ENCODE results near the gene SPPL2C. TPM values are rescaled to one million over a fixed set of nuclear protein-coding genes. Genes with fewer than 3 reads are reported as not detected.
A peak's percentile ranks its signal among the peaks of the same experiment; 100 is the strongest.

The SPPL2C gene
- total RNA-seq, 1 experiment from 2014 or later, result not detected

DNA sequence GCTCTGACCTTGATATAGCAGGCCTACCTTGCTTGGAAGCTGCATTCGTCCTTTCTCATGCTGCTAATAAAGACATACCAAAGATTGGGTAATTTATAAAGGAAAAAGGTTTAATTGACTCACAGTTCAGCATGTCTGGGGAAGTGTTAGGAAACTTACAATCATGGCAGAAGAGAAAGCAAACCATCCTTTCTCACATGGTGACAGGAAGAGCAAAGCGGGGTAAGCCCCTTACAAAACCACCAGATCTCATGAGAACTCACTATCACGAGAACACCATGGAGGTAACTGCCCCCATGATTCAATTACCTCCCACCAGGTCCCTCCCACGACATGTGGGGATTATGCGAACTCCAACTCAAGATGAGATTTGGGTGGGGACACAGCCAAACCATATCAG, 43.7 kb downstream of the SPPL2C start:
- no peaks in the 10 kb centered on the region for H3K4me1 Mint-ChIP-seq (ENCODE audit: insufficient read depth, unreplicated experiment)
- POLR2A ChIA-PET, result interaction anchor here (0.5 to 1.0 kb wide), 2 partner anchors 10 to 26 kb away, joined by 3 to 4 read pairs; no protein-coding TSS in a partner anchor
- no peaks in the 10 kb centered on the region for H3K36me3 Mint-ChIP-seq (ENCODE audit: insufficient read depth, unreplicated experiment)
- TF ChIP-seq, protein P1, sequence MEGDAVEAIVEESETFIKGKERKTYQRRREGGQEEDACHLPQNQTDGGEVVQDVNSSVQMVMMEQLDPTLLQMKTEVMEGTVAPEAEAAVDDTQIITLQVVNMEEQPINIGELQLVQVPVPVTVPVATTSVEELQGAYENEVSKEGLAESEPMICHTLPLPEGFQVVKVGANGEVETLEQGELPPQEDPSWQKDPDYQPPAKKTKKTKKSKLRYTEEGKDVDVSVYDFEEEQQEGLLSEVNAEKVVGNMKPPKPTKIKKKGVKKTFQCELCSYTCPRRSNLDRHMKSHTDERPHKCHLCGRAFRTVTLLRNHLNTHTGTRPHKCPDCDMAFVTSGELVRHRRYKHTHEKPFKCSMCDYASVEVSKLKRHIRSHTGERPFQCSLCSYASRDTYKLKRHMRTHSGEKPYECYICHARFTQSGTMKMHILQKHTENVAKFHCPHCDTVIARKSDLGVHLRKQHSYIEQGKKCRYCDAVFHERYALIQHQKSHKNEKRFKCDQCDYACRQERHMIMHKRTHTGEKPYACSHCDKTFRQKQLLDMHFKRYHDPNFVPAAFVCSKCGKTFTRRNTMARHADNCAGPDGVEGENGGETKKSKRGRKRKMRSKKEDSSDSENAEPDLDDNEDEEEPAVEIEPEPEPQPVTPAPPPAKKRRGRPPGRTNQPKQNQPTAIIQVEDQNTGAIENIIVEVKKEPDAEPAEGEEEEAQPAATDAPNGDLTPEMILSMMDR (IDR thresholded peaks at IDR 0.05; ENCODE audit: unreplicated experiment), result no peak
- no peaks in the 10 kb centered on the region for H3K9me3 Mint-ChIP-seq (ENCODE audit: unreplicated experiment)
- CTCF ChIA-PET, result no interaction called here
- BruUV-seq (replicated peaks), result no TSS peak
- H3K4me3 Mint-ChIP-seq (ENCODE audit: unreplicated experiment), result no peak overlapping the region
- no peak for DNase-seq (ENCODE audit: unreplicated experiment)
- H3K27ac Mint-ChIP-seq (ENCODE audit: low read depth, unreplicated experiment), result no peak overlapping the region
- intact Hi-C loops (cut with micrococcal nuclease), result no loop called here
- peaks cover 54% of the 10 kb centered on the region for H3K27me3 Mint-ChIP-seq (ENCODE audit: insufficient read depth, unreplicated experiment)

DNA sequence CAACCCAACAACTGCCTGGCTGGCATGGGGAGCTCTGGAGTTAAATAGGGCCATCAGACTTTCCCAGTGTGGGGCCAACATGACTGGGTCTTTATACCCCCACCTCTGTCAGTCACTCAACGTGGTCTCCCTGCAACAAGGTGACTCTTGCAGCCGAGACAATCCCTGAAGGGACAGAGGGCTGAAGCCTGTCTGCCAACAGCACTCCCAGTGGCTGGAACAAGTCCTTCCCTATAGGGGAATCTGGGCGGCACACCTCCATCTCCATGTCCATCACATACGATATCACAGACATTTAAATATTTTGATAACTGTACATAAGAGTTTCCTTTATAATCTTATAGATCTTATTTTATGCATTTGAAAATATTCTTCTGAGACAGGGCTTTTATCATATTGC, 44.9 kb downstream of the SPPL2C start:
- peaks cover 43% of the 10 kb centered on the region for H3K27me3 Mint-ChIP-seq (ENCODE audit: insufficient read depth, unreplicated experiment)
- POLR2A ChIA-PET, result no interaction called here
- CTCF ChIA-PET, result no interaction called here
- intact Hi-C loops (cut with micrococcal nuclease), result no loop called here
- no peak for DNase-seq (ENCODE audit: unreplicated experiment)
- no peak overlapping the region for H3K27ac Mint-ChIP-seq (ENCODE audit: low read depth, unreplicated experiment)
- no TSS peak for BruUV-seq (replicated peaks)
- H3K9me3 Mint-ChIP-seq (ENCODE audit: unreplicated experiment), result no peaks in the 10 kb centered on the region
- H3K4me1 Mint-ChIP-seq (ENCODE audit: insufficient read depth, unreplicated experiment), result no peaks in the 10 kb centered on the region
- no peaks in the 10 kb centered on the region for H3K36me3 Mint-ChIP-seq (ENCODE audit: insufficient read depth, unreplicated experiment)
- TF ChIP-seq, protein P1 (IDR thresholded peaks at IDR 0.05; ENCODE audit: unreplicated experiment), result peak; percentile 12
- H3K4me3 Mint-ChIP-seq (ENCODE audit: unreplicated experiment), result no peak overlapping the region

DNA sequence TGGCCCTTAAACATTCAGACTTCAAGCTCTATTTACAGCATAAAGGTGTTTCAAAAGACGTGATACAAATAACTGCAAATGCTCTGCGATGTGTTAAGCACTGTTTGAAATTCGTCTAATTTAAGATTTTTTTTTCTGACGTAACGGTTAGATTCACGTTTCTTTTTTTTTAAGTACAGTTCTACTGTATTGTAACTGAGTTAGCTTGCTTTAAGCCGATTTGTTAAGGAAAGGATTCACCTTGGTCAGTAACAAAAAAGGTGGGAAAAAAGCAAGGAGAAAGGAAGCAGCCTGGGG, 49.0 kb downstream of the SPPL2C start:
- DNase-seq (ENCODE audit: unreplicated experiment), result no peak
- intact Hi-C loops (cut with micrococcal nuclease), result no loop called here
- H3K36me3 Mint-ChIP-seq (ENCODE audit: insufficient read depth, unreplicated experiment), result no peaks in the 10 kb centered on the region
- ChIA-PET POLR2A (interaction anchor here (0.6 to 0.9 kb wide), 7 partner anchors 9 to 745 kb away, joined by 3 to 4 read pairs (median 3); partner anchors contain the start of gene HEXIM1), CTCF (interaction anchor here (0.6 to 1.6 kb wide), 16 partner anchors 9 to 1874 kb away, joined by 3 to 9 read pairs (median 3); no protein-coding TSS in a partner anchor)
- peak overlapping the region; percentile 66 for H3K27ac Mint-ChIP-seq (ENCODE audit: low read depth, unreplicated experiment)
- no peaks in the 10 kb centered on the region for H3K4me1 Mint-ChIP-seq (ENCODE audit: insufficient read depth, unreplicated experiment)
- H3K9me3 Mint-ChIP-seq (ENCODE audit: unreplicated experiment), result no peaks in the 10 kb centered on the region
- H3K4me3 Mint-ChIP-seq (ENCODE audit: unreplicated experiment), result peak overlapping the region; percentile 79
- peaks cover 41% of the 10 kb centered on the region for H3K27me3 Mint-ChIP-seq (ENCODE audit: insufficient read depth, unreplicated experiment)
- BruUV-seq (replicated peaks), result TSS peak; percentile 97
- TF ChIP-seq, protein P1 (IDR thresholded peaks at IDR 0.05; ENCODE audit: unreplicated experiment), result no peak

DNA sequence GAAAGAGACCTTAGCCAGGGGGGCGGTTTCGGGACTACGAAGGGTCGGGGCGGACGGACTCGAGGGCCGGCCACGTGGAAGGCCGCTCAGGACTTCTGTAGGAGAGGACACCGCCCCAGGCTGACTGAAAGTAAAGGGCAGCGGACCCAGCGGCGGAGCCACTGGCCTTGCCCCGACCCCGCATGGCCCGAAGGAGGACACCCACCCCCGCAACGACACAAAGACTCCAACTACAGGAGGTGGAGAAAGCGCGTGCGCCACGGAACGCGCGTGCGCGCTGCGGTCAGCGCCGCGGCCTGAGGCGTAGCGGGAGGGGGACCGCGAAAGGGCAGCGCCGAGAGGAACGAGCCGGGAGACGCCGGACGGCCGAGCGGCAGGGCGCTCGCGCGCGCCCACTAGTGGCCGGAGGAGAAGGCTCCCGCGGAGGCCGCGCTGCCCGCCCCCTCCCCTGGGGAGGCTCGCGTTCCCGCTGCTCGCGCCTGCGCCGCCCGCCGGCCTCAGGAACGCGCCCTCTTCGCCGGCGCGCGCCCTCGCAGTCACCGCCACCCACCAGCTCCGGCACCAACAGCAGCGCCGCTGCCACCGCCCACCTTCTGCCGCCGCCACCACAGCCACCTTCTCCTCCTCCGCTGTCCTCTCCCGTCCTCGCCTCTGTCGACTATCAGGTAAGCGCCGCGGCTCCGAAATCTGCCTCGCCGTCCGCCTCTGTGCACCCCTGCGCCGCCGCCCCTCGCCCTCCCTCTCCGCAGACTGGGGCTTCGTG, 49.5 kb downstream of the SPPL2C start, which contains the start of gene MAPT:
MAPT (plus strand) TSS at position 533 of the 763 bp plus-strand sequence. CDS start 67,784 bp downstream, outside the sequence.
- H3K27ac Mint-ChIP-seq (ENCODE audit: low read depth, unreplicated experiment), result peak within 1 kb of the TSS; percentile 66
- intact Hi-C loops (cut with micrococcal nuclease), result no loop called here
- no peaks in the 10 kb centered on the region for H3K4me1 Mint-ChIP-seq (ENCODE audit: insufficient read depth, unreplicated experiment)
- no TSS peak for BruUV-seq (replicated peaks)
- POLR2A ChIA-PET, result interaction anchor here (0.6 to 0.9 kb wide), 7 partner anchors 10 to 746 kb away, joined by 3 to 4 read pairs (median 3); partner anchors contain the start of gene HEXIM1
- DNase-seq (ENCODE audit: unreplicated experiment), result peak; percentile 86
- CTCF ChIA-PET, result interaction anchor here (0.6 to 1.6 kb wide), 15 partner anchors 10 to 1873 kb away, joined by 3 to 9 read pairs (median 3); no protein-coding TSS in a partner anchor
- TF ChIP-seq, protein P1 (IDR thresholded peaks at IDR 0.05; ENCODE audit: unreplicated experiment), result peak; percentile 90
- no peaks in the 10 kb centered on the region for H3K36me3 Mint-ChIP-seq (ENCODE audit: insufficient read depth, unreplicated experiment)
- no peaks in the 10 kb centered on the region for H3K9me3 Mint-ChIP-seq (ENCODE audit: unreplicated experiment)
- peaks cover 46% of the 10 kb centered on the region for H3K27me3 Mint-ChIP-seq (ENCODE audit: insufficient read depth, unreplicated experiment)
- peak within 1 kb of the TSS; percentile 79 for H3K4me3 Mint-ChIP-seq (ENCODE audit: unreplicated experiment)
